ENCODE data around the gene SLC45A2. TPM values are rescaled to one million over a fixed set of nuclear protein-coding genes. Genes with fewer than 3 reads are reported as not detected.

Gene SLC45A2
- total RNA-seq, 2 experiments from 2014 or later, result not detected

GRCh38 chr5:34001241-34001841 is 16.8 kb upstream of the SLC45A2 start:
- H3K4me1 ChIP-seq (ENCODE audit: insufficient read depth, low read length, poor library complexity, severe bottlenecking), result no peaks in the 10 kb centered on the region
- H3K79me2 ChIP-seq (ENCODE audit: insufficient read depth, low read depth, low read length), result no peaks in the 10 kb centered on the region
- DNase-seq (ENCODE audit: low spot score), result no peak
- intact Hi-C loops (cut with micrococcal nuclease; ENCODE audit: unreplicated experiment), result loop anchor here (10.0 kb wide), 1 partner anchor 557 kb away; the partner anchor contains the start of gene TARS1
- no TSS peak for BruUV-seq (replicated peaks)
- H3K4me2 ChIP-seq (ENCODE audit: low read length), result no peak overlapping the region
- no peaks in the 10 kb centered on the region for H3K9me2 ChIP-seq (ENCODE audit: insufficient read depth, low read length)
- ChIA-PET CTCF (ENCODE audit: unreplicated experiment) (no interaction called here), POLR2A (no interaction called here)
- H2AFZ ChIP-seq (ENCODE audit: low read length), result no peak overlapping the region
- H3K36me3 ChIP-seq (ENCODE audit: insufficient read depth, low read length), result no peaks in the 10 kb centered on the region
- TF ChIP-seq EZH2phosphoT487 (IDR thresholded peaks at IDR 0.05; ENCODE audit: borderline replicate concordance, low read depth, low read length), result no peak
- TF ChIP-seq, protein P1, sequence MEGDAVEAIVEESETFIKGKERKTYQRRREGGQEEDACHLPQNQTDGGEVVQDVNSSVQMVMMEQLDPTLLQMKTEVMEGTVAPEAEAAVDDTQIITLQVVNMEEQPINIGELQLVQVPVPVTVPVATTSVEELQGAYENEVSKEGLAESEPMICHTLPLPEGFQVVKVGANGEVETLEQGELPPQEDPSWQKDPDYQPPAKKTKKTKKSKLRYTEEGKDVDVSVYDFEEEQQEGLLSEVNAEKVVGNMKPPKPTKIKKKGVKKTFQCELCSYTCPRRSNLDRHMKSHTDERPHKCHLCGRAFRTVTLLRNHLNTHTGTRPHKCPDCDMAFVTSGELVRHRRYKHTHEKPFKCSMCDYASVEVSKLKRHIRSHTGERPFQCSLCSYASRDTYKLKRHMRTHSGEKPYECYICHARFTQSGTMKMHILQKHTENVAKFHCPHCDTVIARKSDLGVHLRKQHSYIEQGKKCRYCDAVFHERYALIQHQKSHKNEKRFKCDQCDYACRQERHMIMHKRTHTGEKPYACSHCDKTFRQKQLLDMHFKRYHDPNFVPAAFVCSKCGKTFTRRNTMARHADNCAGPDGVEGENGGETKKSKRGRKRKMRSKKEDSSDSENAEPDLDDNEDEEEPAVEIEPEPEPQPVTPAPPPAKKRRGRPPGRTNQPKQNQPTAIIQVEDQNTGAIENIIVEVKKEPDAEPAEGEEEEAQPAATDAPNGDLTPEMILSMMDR (conservative IDR thresholded peaks at IDR 0.05; ENCODE audit: low read length), result no peak
- no peak overlapping the region for H3K27ac ChIP-seq (ENCODE audit: low read depth, low read length, poor library complexity, severe bottlenecking)
- H3K4me3 ChIP-seq (ENCODE audit: low read depth, low read length, poor library complexity, severe bottlenecking), result no peak overlapping the region
- H4K20me1 ChIP-seq (ENCODE audit: insufficient read depth, low read length), result no peaks in the 10 kb centered on the region
- H3K9me3 ChIP-seq (ENCODE audit: low read length), result no peaks in the 10 kb centered on the region

GRCh38 chr5:33999978-34000377 is 15.5 kb upstream of the SLC45A2 start:
- no peaks in the 10 kb centered on the region for H3K36me3 ChIP-seq (ENCODE audit: insufficient read depth, low read length)
- H3K9me2 ChIP-seq (ENCODE audit: insufficient read depth, low read length), result no peaks in the 10 kb centered on the region
- no peaks in the 10 kb centered on the region for H3K79me2 ChIP-seq (ENCODE audit: insufficient read depth, low read depth, low read length)
- no peak overlapping the region for H2AFZ ChIP-seq (ENCODE audit: low read length)
- H3K4me1 ChIP-seq (ENCODE audit: insufficient read depth, low read length, poor library complexity, severe bottlenecking), result no peaks in the 10 kb centered on the region
- DNase-seq (ENCODE audit: low spot score), result no peak
- intact Hi-C loops (cut with micrococcal nuclease; ENCODE audit: unreplicated experiment), result loop anchor here (2.0 to 10.0 kb wide), 2 partner anchors 465 to 555 kb away; partner anchors contain the start of gene TARS1
- no peaks in the 10 kb centered on the region for H3K9me3 ChIP-seq (ENCODE audit: low read length)
- CTCF ChIA-PET (ENCODE audit: unreplicated experiment), result no interaction called here
- TF ChIP-seq, protein P1 (conservative IDR thresholded peaks at IDR 0.05; ENCODE audit: low read length), result no peak
- no peak for TF ChIP-seq EZH2phosphoT487 (IDR thresholded peaks at IDR 0.05; ENCODE audit: borderline replicate concordance, low read depth, low read length)
- H3K4me3 ChIP-seq (ENCODE audit: low read depth, low read length, poor library complexity, severe bottlenecking), result no peak overlapping the region
- no peak overlapping the region for H3K4me2 ChIP-seq (ENCODE audit: low read length)
- BruUV-seq (replicated peaks), result no TSS peak
- no peaks in the 10 kb centered on the region for H4K20me1 ChIP-seq (ENCODE audit: insufficient read depth, low read length)
- H3K27ac ChIP-seq (ENCODE audit: low read depth, low read length, poor library complexity, severe bottlenecking), result no peak overlapping the region
- POLR2A ChIA-PET, result interaction anchor here (0.5 to 1.1 kb wide), 3 partner anchors 8 to 1041 kb away, joined by 3 to 5 read pairs (median 4); no protein-coding TSS in a partner anchor

DNA sequence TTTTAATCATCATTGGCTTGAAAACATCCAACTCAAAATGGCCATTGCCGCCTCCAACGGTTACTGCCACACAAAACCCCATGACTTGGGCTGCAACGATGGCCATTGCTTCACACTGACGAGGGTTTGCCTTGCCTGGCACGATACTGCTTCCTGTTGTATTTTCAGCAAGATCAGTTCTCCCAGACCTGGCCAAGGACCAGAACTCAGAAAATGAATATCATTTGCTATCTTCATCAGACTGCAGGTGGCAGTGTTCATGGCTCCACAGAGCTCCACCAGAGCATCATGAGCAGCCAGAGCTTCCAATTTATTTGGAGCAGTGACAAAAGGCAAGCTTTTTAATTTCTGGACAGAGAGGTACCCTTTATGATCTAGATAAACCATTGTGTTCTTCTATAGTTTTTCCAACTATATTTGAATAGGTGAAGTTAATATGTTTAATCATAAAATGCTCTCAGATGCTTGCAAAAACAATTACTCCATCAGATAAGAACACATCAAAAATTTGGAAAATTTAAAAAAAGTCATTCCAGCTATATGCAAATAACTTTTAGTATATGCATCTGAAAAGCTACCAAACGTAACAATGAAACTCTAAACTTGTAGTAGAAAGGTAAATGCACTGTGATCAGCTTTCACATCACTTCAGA is 13.0 kb upstream of the SLC45A2 start:
- ChIA-PET POLR2A (interaction anchor here (0.6 to 1.5 kb wide), 3 partner anchors 11 to 536 kb away, joined by 3 to 6 read pairs (median 4); partner anchors contain the start of gene AMACR), CTCF (ENCODE audit: unreplicated experiment) (no interaction called here)
- Histone ChIP-seq H3K4me1 (ENCODE audit: insufficient read depth, low read length, poor library complexity, severe bottlenecking) (no peaks in the 10 kb centered on the region), H4K20me1 (ENCODE audit: insufficient read depth, low read length) (no peaks in the 10 kb centered on the region), H3K9me2 (ENCODE audit: insufficient read depth, low read length) (no peaks in the 10 kb centered on the region), H3K9me3 (ENCODE audit: low read length) (no peaks in the 10 kb centered on the region), H2AFZ (ENCODE audit: low read length) (no peak overlapping the region), H3K27ac (ENCODE audit: low read depth, low read length, poor library complexity, severe bottlenecking) (no peak overlapping the region), H3K36me3 (ENCODE audit: insufficient read depth, low read length) (no peaks in the 10 kb centered on the region), H3K79me2 (ENCODE audit: insufficient read depth, low read depth, low read length) (no peaks in the 10 kb centered on the region), H3K4me2 (ENCODE audit: low read length) (no peak overlapping the region), H3K4me3 (ENCODE audit: low read depth, low read length, poor library complexity, severe bottlenecking) (no peak overlapping the region)
- intact Hi-C loops (cut with micrococcal nuclease; ENCODE audit: unreplicated experiment), result no loop called here
- BruUV-seq (replicated peaks), result no TSS peak
- DNase-seq (ENCODE audit: low spot score), result peak; percentile 40
- TF ChIP-seq EZH2phosphoT487 (IDR thresholded peaks at IDR 0.05; ENCODE audit: borderline replicate concordance, low read depth, low read length), result no peak
- TF ChIP-seq, protein P1 (conservative IDR thresholded peaks at IDR 0.05; ENCODE audit: low read length), result peak; percentile 79
